ENCODE measurements around the gene NCOA6. TPM values are rescaled to one million over a fixed set of nuclear protein-coding genes. Genes with fewer than 3 reads are reported as not detected.

Gene NCOA6
- total RNA-seq, 4 donors from 2014 or later, result 3.1 to 39.2 (median 10.5) TPM

DNA sequence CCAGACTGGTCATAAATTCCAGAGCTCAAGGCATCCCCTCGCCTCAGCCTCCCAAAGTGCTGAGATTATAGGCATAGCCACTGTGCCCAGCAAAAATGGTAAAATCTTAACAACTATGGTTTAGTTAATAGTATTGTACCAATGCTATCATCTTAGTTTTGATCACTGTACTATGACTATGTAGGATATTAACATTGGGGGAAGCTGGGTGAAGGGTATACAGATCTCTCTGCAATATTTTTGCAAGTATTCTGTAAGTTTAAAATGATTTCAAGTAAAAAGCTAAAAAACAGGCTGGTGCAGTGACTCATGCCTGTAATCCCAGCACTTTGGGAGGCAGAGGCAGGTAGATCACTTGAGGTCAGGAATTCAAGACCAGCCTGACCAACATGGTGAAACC lies 156.4 kb downstream of the NCOA6 start:
- no peak for DNase-seq
- no peaks in the 10 kb centered on the region for H3K9me3 ChIP-seq
- no peaks in the 10 kb centered on the region for H3K27me3 ChIP-seq
- H3K4me3 ChIP-seq, result no peak overlapping the region
- no peaks in the 10 kb centered on the region for H3K36me3 ChIP-seq
- intact Hi-C loops (cut with DNase I; ENCODE audit: low total_unique reads), result no loop called here
- no peak overlapping the region for H3K27ac ChIP-seq
- TF ChIP-seq, protein P1, sequence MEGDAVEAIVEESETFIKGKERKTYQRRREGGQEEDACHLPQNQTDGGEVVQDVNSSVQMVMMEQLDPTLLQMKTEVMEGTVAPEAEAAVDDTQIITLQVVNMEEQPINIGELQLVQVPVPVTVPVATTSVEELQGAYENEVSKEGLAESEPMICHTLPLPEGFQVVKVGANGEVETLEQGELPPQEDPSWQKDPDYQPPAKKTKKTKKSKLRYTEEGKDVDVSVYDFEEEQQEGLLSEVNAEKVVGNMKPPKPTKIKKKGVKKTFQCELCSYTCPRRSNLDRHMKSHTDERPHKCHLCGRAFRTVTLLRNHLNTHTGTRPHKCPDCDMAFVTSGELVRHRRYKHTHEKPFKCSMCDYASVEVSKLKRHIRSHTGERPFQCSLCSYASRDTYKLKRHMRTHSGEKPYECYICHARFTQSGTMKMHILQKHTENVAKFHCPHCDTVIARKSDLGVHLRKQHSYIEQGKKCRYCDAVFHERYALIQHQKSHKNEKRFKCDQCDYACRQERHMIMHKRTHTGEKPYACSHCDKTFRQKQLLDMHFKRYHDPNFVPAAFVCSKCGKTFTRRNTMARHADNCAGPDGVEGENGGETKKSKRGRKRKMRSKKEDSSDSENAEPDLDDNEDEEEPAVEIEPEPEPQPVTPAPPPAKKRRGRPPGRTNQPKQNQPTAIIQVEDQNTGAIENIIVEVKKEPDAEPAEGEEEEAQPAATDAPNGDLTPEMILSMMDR (IDR thresholded peaks at IDR 0.05), result no peak
- TF ChIP-seq POLR2A (IDR thresholded peaks at IDR 0.05), result no peak
- H3K4me1 ChIP-seq, result no peaks in the 10 kb centered on the region

Small RNAs within 50 kb of the gene (small RNA-seq; reads per million reads assigned to genes)
- not detected for gene AL118520.1

Other genes with a start within 250 kb of the NCOA6 start
- 10 to 100 TPM in 2 of 4 donors, 1 to 10 TPM in 2; 9.5 to 17.5 (median 12.5) TPM for gene PIGU, start 148.6 kb downstream of the NCOA6 start, total RNA-seq
- gene TP53INP2, start 121.3 kb downstream of the NCOA6 start, total RNA-seq, result 10 to 100 TPM in 1 of 4 donors, 1 to 10 TPM in 3; 1.2 to 23.2 (median 2.8) TPM
- gene GGT7, start 47.2 kb upstream of the NCOA6 start, total RNA-seq, result 10 to 100 TPM in 3 of 4 donors, 1 to 10 TPM in 1; 7.4 to 38.4 (median 16.5) TPM
- 100 to 1,000 TPM in 1 of 4 donors, 10 to 100 TPM in 3; 18.8 to 138 (median 48.7) TPM for gene ACSS2, start 51.0 kb upstream of the NCOA6 start, total RNA-seq
- gene GSS, start 130.2 kb upstream of the NCOA6 start, total RNA-seq, result 10 to 100 TPM in 3 of 4 donors, 1 to 10 TPM in 1; 3.8 to 47.2 (median 16.5) TPM
- gene MYH7B, start 130.2 kb upstream of the NCOA6 start, total RNA-seq, result 1 to 10 TPM in 1 of 4 donors, under 1 TPM in 2, not detected in 1; 0.41 to 3.0 (median 0.51) TPM

Data from uterus (tissue), 4 donors.